HG02973 (cell line): Measurements from ENCODE around the gene SRSF5.

Experiments
- ATAC-seq: cut with Tn5 transposase; IDR thresholded peaks from one replicate; pipeline ENCODE4 v1.9.1; 2021; ENCODE audit warnings: moderate library complexity; ENCODE audit not compliant: unreplicated experiment

The SRSF5 gene

DNA sequence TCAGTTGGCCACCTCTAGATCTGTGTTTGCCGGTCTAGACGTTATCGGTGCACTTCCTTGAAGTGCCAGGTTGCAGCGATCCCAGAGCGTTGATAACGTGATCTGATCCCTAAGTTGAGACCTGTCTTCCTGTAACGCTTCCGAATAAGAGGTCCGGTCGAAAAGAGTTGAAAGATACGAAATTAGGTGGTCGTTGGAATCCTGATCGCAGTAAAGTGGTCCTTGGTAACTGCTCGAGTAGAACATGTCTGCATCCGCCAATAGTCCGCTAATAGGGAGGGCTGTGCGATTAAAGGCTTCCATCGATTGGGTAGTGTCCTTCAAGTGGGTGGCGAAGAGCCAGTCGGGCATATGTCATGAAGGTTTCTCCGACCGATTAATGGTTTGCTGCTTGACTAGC is 2.7 kb downstream of the SRSF5 start:
- no peak for ATAC-seq

GRCh38 chr14:69770559-69770958 is 3.6 kb downstream of the SRSF5 start:
- no peak for ATAC-seq

- ATAC-seq: no peak
These were observed 4.2 kb downstream of the SRSF5 start for GRCh38 chr14:69771136-69771535.

DNA sequence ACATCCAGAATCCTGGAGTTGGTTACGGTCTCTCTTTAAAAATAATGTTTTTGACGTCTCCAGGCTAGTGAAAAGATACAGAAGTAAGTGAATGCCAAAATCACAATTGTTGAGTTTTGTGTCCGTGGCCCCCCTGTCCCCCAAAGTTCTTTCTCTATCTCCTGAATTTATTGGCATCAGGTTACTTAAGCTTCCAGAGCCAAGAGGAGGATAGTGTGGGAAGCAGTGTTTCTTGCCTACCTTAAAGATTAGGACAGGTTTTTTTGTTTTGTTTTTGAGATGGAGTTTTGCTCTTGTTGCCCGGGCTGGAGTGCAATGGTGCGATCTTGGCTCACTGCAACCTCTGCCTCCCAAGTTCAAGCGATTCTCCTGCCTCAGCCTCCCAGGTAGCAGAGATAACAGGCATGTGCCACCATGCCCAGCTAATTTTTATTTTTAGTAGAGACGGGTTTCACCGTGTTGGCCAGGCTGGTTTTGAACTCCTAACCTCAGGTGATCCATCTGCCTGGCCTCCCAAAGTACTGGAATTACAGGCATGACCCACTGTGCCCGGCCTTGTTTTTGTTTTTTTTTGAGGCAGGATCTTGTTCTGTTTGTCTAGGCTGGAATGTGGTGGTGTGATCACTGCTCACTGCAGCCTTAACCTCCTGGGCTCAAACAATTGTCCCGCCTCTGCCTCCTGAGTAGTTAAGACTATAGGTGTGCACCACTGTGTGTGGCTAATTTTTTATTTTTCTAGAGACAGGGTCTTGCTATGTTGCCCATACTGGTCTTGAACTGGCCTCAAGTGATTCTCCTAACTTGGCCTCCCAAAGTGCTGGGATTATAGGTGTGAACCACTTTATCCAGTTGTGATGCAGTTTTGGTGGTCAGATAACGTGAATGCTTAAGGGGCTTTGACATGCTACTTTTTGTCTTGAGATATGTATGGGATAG is 5.4 kb downstream of the SRSF5 start:
- ATAC-seq: no peak

- ATAC-seq: no peak
These were observed 6.8 kb downstream of the SRSF5 start for GRCh38 chr14:69773571-69774276.

GRCh38 chr14:69775012-69775411 is 8.1 kb downstream of the SRSF5 start:
- no peak for ATAC-seq

- no peak for ATAC-seq
These were observed 10.0 kb downstream of the SRSF5 start for GRCh38 chr14:69776875-69777453.

DNA sequence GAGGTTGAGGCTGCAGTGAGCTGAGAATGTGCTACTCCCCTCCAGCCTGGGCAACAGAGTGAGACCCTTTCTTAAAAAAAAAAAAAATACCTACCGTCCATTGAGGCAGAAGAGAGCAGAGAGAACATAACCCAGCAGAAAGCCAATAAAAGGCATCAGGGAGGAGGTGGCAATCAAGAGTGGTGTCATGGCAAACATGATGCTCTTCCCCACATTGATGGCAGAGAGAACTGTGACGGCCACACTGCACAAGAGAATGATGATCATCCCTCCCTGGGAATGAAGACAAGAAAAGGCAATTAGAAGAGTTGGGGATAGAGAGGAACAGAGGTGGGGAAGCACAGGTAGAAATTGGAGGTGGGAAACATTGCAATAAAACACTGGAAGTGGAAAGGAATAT is 12.1 kb downstream of the SRSF5 start:
- ATAC-seq: no peak

- no peak for ATAC-seq
These were observed 13.2 kb downstream of the SRSF5 start for GRCh38 chr14:69780092-69780491.

GRCh38 chr14:69780952-69781351 is 14.0 kb downstream of the SRSF5 start:
- ATAC-seq: no peak

- ATAC-seq: no peak
These were observed 18.0 kb downstream of the SRSF5 start for GRCh38 chr14:69784942-69785341.

DNA sequence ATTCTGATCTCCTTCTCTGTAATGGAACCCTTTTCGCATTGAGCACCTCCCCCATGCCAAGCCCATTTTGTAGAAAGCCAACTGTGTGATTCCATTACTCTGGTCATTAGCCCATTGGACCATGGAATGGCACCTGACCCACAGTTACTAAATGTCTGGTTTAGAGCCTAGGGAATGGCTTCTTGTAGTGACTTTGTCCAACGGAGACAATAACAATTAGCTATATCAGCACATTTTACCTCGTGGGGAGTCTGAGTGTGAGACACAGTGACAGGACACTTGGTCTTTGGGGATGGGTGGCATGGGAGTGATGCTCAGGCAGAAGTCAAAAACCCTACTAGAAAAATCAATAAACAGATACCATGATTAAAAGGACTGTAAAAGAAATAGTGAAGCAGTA is 19.7 kb downstream of the SRSF5 start:
- no peak for ATAC-seq

GRCh38 chr14:69789118-69789640 is 22.2 kb downstream of the SRSF5 start:
- ATAC-seq: no peak

- no peak for ATAC-seq
These were observed 26.0 kb downstream of the SRSF5 start for GRCh38 chr14:69792887-69793421.

- no peak for ATAC-seq
These were observed 27.8 kb downstream of the SRSF5 start for GRCh38 chr14:69794791-69795190.

DNA sequence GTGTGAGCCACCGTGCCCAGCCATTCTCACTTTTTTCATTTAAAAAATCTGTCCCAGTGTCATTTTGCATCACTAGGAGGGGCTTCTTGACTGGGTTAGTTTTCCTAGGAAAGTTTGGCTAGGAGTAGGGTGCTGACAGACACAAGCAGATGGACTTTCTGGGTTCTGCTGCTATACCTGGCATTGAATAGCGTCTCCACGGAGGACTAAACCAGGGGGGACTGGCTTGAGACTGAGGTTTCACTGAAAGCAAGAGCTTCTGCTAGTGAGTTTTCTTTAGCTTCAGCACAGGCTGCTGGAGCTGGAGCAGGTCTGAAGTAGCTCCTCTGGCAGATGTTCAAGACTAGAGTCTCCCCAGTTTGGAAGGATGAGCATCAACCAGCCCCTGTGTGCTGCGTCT is 28.7 kb downstream of the SRSF5 start:
- ATAC-seq: no peak

GRCh38 chr14:69796797-69797500 is 30.0 kb downstream of the SRSF5 start, which contains the start of gene SLC10A1:
TSS of gene SLC10A1 (minus strand) at chr14:69797241. CDS start at chr14:69797155, 86 bp downstream.
- no peak for ATAC-seq

DNA sequence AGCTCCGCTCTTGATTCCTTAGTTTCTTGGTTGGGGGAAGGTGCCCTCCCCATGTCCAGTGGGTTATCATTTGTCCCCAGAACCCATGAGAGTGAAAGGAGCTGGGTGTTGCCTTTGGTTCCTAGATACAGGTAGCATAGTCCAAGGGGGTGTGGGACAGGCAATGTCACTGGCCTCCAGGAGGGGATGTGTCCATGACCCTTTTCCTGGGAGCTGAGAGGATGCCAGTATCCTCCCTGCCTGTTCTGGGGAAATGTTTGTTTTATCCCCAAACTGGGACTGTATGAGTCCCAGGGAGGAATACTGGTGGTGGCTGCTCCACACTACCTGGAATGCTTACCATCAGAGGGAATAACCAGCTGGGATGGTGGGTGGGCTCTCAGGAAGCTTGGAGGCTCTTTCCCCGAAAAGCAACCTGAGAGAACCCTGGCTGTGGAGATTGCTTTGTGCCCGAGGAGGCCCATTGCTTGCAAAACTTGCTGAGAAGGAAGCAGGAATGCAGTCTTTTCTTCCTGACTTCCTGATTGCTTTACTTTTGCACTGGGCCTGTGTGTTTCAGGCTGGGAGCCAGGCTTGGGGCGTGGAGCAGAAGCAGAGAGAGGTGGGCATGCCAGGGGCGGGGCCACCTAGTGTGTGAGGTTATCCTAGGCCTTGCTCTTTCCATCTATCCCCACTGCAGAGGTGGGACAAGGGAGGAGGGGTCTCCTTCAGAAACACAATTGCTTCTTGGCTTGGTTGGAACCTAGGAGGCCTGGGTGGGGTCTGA is 30.8 kb downstream of the SRSF5 start:
- no peak for ATAC-seq

DNA sequence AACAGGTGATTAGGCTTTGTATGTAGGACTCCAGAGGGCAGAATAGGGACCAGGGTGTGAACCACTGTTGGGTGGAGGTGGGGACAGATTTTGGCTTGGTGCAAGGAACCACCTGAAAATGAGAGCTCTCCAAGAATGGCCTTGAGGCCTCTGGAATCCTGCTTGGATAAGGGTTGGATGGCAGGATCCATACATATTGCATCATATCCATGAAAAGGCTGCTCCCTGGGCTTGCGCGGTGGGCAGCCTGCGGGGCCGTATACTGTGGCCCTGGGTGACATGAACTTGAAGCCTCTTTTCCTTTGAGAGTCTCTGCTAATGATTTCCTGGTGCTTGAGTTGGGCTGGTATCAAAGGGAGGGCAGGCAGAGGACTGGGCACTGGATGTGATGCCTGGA is 31.4 kb downstream of the SRSF5 start:
- ATAC-seq: no peak

DNA sequence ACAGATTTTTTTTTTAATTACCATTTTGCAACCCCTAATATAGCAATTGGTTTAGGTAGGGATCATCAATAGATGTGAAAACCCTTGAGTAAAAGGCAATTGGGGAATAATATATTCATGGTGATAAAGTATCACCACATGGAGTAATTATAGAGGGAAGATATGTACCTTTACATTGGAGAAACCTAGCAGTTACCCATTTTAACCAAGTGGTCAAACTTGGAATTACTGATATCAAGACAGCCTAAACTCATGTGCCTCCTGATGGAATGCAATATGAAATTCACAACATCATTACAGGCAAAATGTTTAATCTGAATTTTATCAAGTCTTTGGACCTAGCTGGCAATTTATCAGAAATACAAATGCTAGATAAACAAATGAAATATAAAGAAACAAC is 36.8 kb downstream of the SRSF5 start:
- ATAC-seq: no peak
